SU-DHL-6 (cell line): ENCODE measurements around the gene C1orf232.

Experiments
- H2AFZ ChIP-seq: fragments of 200-600 bp; sonication (generic); 2 replicates; pipeline ENCODE4 v1.6.1; 2014; ENCODE audit warnings: low read depth, mild to moderate bottlenecking, moderate library complexity, mixed read lengths, antibody characterized with exemption, low read length; ENCODE audit not compliant: severe bottlenecking
- H3F3A ChIP-seq: fragments of 200-600 bp; shearing (Covaris generic); 2 replicates; pipeline ENCODE4 v1.6.0; 2016; ENCODE audit warnings: antibody characterized with exemption, mild to moderate bottlenecking; ENCODE audit not compliant: insufficient read depth
- H3K27ac ChIP-seq: fragments of 200-600 bp; sonication (generic); 2 replicates; pipeline ENCODE4 v1.5.1; 2016; ENCODE audit warnings: low read depth, mild to moderate bottlenecking, low read length, moderate library complexity, mixed read lengths
- H3K27me3 ChIP-seq: fragments of 200-600 bp; sonication (generic), shearing (Covaris generic); 2 replicates; pipeline ENCODE4 v1.6.0; 2014; ENCODE audit warnings: mild to moderate bottlenecking, low read length
- H3K36me3 ChIP-seq: fragments of 200-600 bp; sonication (generic); 2 replicates; pipeline ENCODE4 v1.6.1; 2014; ENCODE audit warnings: mild to moderate bottlenecking, low read length, mixed read lengths
- H3K4me2 ChIP-seq: fragments of 300-600, 200-600 bp; shearing (Covaris generic), sonication (generic); 2 replicates; pipeline ENCODE4 v1.6.0; 2014; ENCODE audit warnings: low read length, low read depth, mild to moderate bottlenecking; ENCODE audit not compliant: poor library complexity, severe bottlenecking
- H3K4me3 ChIP-seq: fragments of 200-600 bp; sonication (generic); 2 replicates; pipeline ENCODE4 v1.5.1; 2014; ENCODE audit warnings: antibody characterized with exemption, low read length, mild to moderate bottlenecking, mixed read lengths; ENCODE audit not compliant: insufficient read depth, poor library complexity, severe bottlenecking
- H3K79me2 ChIP-seq: fragments of 200-600 bp; sonication (generic); 2 replicates; pipeline ENCODE4 v1.6.1; 2014; ENCODE audit warnings: mild to moderate bottlenecking, low read length, moderate library complexity; ENCODE audit not compliant: insufficient read depth
- H3K9ac ChIP-seq: fragments of 200-600 bp; sonication (generic); 2 replicates; pipeline ENCODE4 v1.7.0; 2014; ENCODE audit warnings: mild to moderate bottlenecking, low read length
- H3K9me2 ChIP-seq: fragments of 200-600 bp; sonication (generic); replicated peaks from 2 replicates; pipeline ENCODE4 v1.6.1; 2014; ENCODE audit warnings: low read length; ENCODE audit not compliant: insufficient read depth
- H3K9me3 ChIP-seq: fragments of 200-600 bp; sonication (generic); 2 replicates; pipeline ENCODE4 v1.6.1; 2014; ENCODE audit warnings: low read length, mixed read lengths; ENCODE audit not compliant: insufficient read depth
- H4K20me1 ChIP-seq: fragments of 200-600 bp; sonication (generic); 2 replicates; pipeline ENCODE4 v1.6.1; 2014; ENCODE audit warnings: low read depth, mild to moderate bottlenecking, antibody characterized with exemption, low read length, moderate library complexity, mixed read lengths
- EZH2phosphoT487 ChIP-seq: fragments of 200-600 bp; sonication (generic), shearing (Covaris generic); conservative IDR thresholded peaks from 2 replicates; pipeline ENCODE4 v1.6.1; 2018; ENCODE audit warnings: mild to moderate bottlenecking, antibody characterized with exemption, low read length, moderate library complexity, mixed read lengths
- TF ChIP-seq, protein P1 (sequence below): fragments of 200-600 bp; sonication (generic); IDR thresholded peaks from one replicate; pipeline ENCODE4 v1.5.1; 2017; ENCODE audit warnings: antibody characterized with exemption, mild to moderate bottlenecking, low read length, moderate library complexity; ENCODE audit not compliant: insufficient read depth, poor library complexity, severe bottlenecking

The C1orf232 gene

DNA sequence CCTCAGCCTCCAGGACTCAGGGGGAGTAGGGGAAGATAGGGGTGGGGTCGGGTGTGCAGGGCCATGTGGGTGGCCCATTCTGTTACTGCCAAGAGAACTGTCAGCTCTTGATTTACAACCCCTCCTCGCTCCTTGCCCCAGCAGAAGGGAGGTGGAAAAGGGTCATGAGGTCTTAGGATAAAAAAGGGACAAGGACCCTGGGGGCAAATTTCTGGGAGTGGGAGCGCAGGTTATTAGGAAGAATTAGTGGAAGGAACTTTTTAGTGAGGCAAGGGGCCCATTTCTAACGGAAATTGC is 9.1 kb downstream of the C1orf232 start:
- H3K79me2 ChIP-seq: no peaks in the 10 kb centered on the region
- H3K4me2 ChIP-seq: no peak overlapping the region
- no peak overlapping the region for H2AFZ ChIP-seq
- no peak overlapping the region for H3K9ac ChIP-seq
- no peaks in the 10 kb centered on the region for H3F3A ChIP-seq
- no peaks in the 10 kb centered on the region for H4K20me1 ChIP-seq
- no peak overlapping the region for H3K4me3 ChIP-seq
- H3K9me2 ChIP-seq: no peaks in the 10 kb centered on the region
- no peaks in the 10 kb centered on the region for H3K9me3 ChIP-seq
- no peak overlapping the region for H3K27ac ChIP-seq
- TF ChIP-seq, protein P1, sequence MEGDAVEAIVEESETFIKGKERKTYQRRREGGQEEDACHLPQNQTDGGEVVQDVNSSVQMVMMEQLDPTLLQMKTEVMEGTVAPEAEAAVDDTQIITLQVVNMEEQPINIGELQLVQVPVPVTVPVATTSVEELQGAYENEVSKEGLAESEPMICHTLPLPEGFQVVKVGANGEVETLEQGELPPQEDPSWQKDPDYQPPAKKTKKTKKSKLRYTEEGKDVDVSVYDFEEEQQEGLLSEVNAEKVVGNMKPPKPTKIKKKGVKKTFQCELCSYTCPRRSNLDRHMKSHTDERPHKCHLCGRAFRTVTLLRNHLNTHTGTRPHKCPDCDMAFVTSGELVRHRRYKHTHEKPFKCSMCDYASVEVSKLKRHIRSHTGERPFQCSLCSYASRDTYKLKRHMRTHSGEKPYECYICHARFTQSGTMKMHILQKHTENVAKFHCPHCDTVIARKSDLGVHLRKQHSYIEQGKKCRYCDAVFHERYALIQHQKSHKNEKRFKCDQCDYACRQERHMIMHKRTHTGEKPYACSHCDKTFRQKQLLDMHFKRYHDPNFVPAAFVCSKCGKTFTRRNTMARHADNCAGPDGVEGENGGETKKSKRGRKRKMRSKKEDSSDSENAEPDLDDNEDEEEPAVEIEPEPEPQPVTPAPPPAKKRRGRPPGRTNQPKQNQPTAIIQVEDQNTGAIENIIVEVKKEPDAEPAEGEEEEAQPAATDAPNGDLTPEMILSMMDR: no peak
- no peak for TF ChIP-seq EZH2phosphoT487
- no peaks in the 10 kb centered on the region for H3K27me3 ChIP-seq
- H3K36me3 ChIP-seq: no peaks in the 10 kb centered on the region

DNA sequence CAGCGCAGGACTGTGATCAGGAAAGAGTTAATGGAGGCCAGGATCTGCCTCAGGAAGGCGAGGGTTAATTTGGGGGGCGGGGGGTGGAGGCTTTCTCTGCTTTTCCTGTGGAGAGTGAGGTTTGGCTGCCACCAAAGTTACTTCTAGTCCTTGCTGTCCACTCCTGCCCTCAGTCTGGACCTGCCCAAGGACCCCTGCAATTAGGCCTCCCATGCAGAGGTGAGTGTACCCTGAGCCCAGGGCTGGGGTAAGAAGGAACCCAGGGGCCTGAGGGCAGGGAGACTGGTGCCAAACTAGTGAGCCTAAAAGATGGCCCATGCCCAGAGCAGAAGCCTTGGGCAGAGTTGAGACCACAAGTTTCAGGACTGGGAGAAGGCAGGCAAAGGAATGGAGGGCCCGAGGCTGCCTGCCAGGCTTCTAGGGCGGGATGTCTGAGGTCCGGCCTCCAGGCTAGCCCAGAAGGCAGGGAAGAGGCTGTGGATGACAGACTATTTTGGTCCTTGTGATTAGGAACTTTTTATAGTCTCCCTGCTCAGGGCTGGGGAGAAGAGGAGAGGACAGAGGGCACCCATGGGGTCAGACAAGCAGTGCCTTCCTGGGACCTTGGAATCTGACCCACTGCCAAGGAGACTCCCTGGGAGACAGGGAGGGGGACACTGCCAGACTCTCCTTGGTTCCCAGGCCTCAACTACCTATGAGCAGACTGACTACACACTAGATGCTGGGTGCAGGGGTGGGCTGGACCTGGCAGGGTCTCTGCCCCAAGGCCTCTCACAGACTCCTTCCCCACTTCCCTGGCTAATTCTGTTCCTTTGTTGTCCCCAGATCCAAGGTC is 9.6 kb downstream of the C1orf232 start, which contains the start of gene FAM110D:
FAM110D (plus strand) TSS at position 172 of the 835 bp plus-strand sequence. CDS start 2,213 bp downstream, outside the sequence.
- H4K20me1 ChIP-seq: no peaks in the 10 kb centered on the region
- no peaks in the 10 kb centered on the region for H3K36me3 ChIP-seq
- no peaks in the 10 kb centered on the region for H3K9me3 ChIP-seq
- H3K27me3 ChIP-seq: no peaks in the 10 kb centered on the region
- no peak for TF ChIP-seq EZH2phosphoT487
- TF ChIP-seq, protein P1: no peak
- no peaks in the 10 kb centered on the region for H3K79me2 ChIP-seq
- no peak within 1 kb of the TSS for H3K27ac ChIP-seq
- no peak within 1 kb of the TSS for H3K9ac ChIP-seq
- H3K4me2 ChIP-seq: no peak within 1 kb of the TSS
- no peaks in the 10 kb centered on the region for H3K9me2 ChIP-seq
- no peaks in the 10 kb centered on the region for H3F3A ChIP-seq
- H2AFZ ChIP-seq: no peak within 1 kb of the TSS
- no peak within 1 kb of the TSS for H3K4me3 ChIP-seq

DNA sequence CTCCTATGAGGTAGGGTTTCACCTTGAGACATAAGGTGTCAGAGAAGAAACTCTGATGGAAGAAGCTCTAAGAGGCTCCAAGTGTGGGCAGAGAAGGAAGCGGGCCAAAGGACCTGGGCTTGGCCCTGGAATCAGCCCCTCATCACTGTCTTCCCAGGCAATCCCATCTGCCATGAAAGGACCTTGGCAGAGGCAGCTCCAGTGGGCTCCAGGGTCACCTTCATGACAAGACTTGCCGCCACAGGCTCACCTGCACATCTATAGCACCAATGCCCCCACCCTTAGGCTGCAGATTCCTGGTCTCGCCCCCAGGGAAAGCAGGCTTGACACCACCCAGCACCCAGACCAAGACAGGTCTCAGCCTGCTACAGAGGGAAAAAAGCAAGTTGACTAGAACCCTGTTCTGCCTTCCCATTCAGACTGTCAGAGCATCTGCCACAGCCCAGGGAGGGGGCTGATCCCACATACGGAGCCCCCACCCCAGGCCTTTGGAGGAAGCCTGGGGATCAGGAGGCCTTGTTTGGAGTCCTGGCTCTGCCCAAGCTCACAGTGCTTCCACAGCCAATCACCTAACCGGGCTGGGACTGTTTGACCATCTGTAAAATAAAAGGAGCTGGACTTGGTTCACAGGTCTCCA is 10.4 kb downstream of the C1orf232 start:
- Histone ChIP-seq H3K79me2 (no peaks in the 10 kb centered on the region), H3K4me3 (no peak overlapping the region), H3K27me3 (no peaks in the 10 kb centered on the region), H2AFZ (no peak overlapping the region), H3K27ac (no peak overlapping the region), H4K20me1 (no peaks in the 10 kb centered on the region), H3K9me3 (no peaks in the 10 kb centered on the region), H3K4me2 (no peak overlapping the region), H3K36me3 (no peaks in the 10 kb centered on the region), H3F3A (no peaks in the 10 kb centered on the region), H3K9ac (no peak overlapping the region), H3K9me2 (no peaks in the 10 kb centered on the region)
- TF ChIP-seq EZH2phosphoT487: no peak
- TF ChIP-seq, protein P1: no peak
